SK-N-SH treated with all-trans-retinoic acid at 6 μM for 48 hours (cell line): ENCODE measurements around the gene RAB11B.

Experiments used
- ARNTL ChIP-seq: fragments of 450-650 bp; formaldehyde crosslinking; IDR thresholded peaks from 2 replicates; pipeline ENCODE4 v1.5.0; 2020; ENCODE audit warnings: low read depth, mild to moderate bottlenecking, moderate library complexity, borderline replicate concordance
- BACH2 ChIP-seq: fragments of 250-450 bp; sonication (Bioruptor Pico); IDR thresholded peaks from 2 replicates; pipeline ENCODE4 v1.9.0; 2021; ENCODE audit warnings: mild to moderate bottlenecking, borderline replicate concordance
- CSDC2 ChIP-seq: fragments of 250-450 bp; sonication (Bioruptor Pico); IDR thresholded peaks from 2 replicates; pipeline ENCODE4 v1.5.0; 2020; ENCODE audit warnings: mild to moderate bottlenecking, moderate library complexity
- ESRRG ChIP-seq: fragments of 250-450 bp; sonication (Bioruptor Pico); IDR thresholded peaks from 2 replicates; pipeline ENCODE4 v1.6.1; 2021; ENCODE audit warnings: mild to moderate bottlenecking
- ISL1 ChIP-seq: fragments of 250-450 bp; sonication (Bioruptor Pico); IDR thresholded peaks from 2 replicates; pipeline ENCODE4 v2.1.2; 2022; ENCODE audit warnings: mild to moderate bottlenecking, moderate library complexity
- OSR1 ChIP-seq: fragments of 250-450 bp; sonication (Bioruptor Pico); IDR thresholded peaks from 2 replicates; pipeline ENCODE4 v1.8.0; 2022; ENCODE audit warnings: moderate library complexity, mild to moderate bottlenecking, inconsistent platforms
- PATZ1 ChIP-seq: fragments of 250-450 bp; sonication (Bioruptor Pico); IDR thresholded peaks from 2 replicates; pipeline ENCODE4 v1.8.0; 2020; ENCODE audit warnings: mild to moderate bottlenecking, moderate library complexity, borderline replicate concordance
- POU6F1 ChIP-seq: fragments of 250-450 bp; sonication (Bioruptor Pico); IDR thresholded peaks from 2 replicates; pipeline ENCODE4 v1.8.0; 2021; ENCODE audit warnings: low read depth, mild to moderate bottlenecking, moderate library complexity, borderline replicate concordance
- RARB ChIP-seq: fragments of 250-450 bp; sonication (Bioruptor Pico); IDR thresholded peaks from 2 replicates; pipeline ENCODE4 v1.8.0; 2021; ENCODE audit warnings: mild to moderate bottlenecking, moderate library complexity
- TSHZ2 ChIP-seq: fragments of 250-450 bp; sonication (Bioruptor Pico); IDR thresholded peaks from 2 replicates; pipeline ENCODE4 v1.5.0; 2020; ENCODE audit warnings: mild to moderate bottlenecking, moderate library complexity
- ZFP3 ChIP-seq: fragments of 250-450 bp; sonication (Bioruptor Pico); IDR thresholded peaks from 2 replicates; pipeline ENCODE4 v1.5.0; 2020; ENCODE audit warnings: mild to moderate bottlenecking, moderate library complexity
- ZNF565 ChIP-seq: fragments of 450-650 bp; formaldehyde crosslinking; conservative IDR thresholded peaks from 2 replicates; pipeline ENCODE4 v1.5.0; 2020; ENCODE audit warnings: low read depth, mild to moderate bottlenecking, moderate library complexity
- ZNF70 ChIP-seq: fragments of 450-650 bp; formaldehyde crosslinking; IDR thresholded peaks from 2 replicates; pipeline ENCODE4 v1.5.0; 2020; ENCODE audit warnings: mild to moderate bottlenecking, moderate library complexity
- ZNF8 ChIP-seq: fragments of 450-650 bp; formaldehyde crosslinking; IDR thresholded peaks from 2 replicates; pipeline ENCODE4 v1.5.0; 2020; ENCODE audit warnings: mild to moderate bottlenecking, moderate library complexity

GRCh38 chr19:8399681-8400188 is 9.6 kb downstream of the RAB11B start:
- TF ChIP-seq OSR1 (CRISPR knock-in tag), result no peak
- TF ChIP-seq ZNF8 (CRISPR knock-in tag), result no peak
- TF ChIP-seq PATZ1, result no peak
- TF ChIP-seq CSDC2 (CRISPR knock-in tag), result no peak
- TF ChIP-seq ZFP3 (CRISPR knock-in tag), result peak; percentile 90
- TF ChIP-seq POU6F1 (CRISPR knock-in tag), result no peak
- no peak for TF ChIP-seq ESRRG (CRISPR knock-in tag)
- no peak for TF ChIP-seq TSHZ2 (CRISPR knock-in tag)
- TF ChIP-seq ZNF565 (CRISPR knock-in tag), result no peak
- TF ChIP-seq ZNF70 (CRISPR knock-in tag), result no peak
- TF ChIP-seq ARNTL (CRISPR knock-in tag), result no peak
- no peak for TF ChIP-seq BACH2 (CRISPR knock-in tag)
- no peak for TF ChIP-seq ISL1 (CRISPR knock-in tag)
- no peak for TF ChIP-seq RARB (CRISPR knock-in tag)
